ENCODE results near the gene CTNNBL1. TPM values are rescaled to one million over a fixed set of nuclear protein-coding genes. Genes with fewer than 3 reads are reported as not detected.

CTNNBL1 gene
- total RNA-seq, 2 donors from 2014 or later = 43.6 to 47.7 TPM

DNA sequence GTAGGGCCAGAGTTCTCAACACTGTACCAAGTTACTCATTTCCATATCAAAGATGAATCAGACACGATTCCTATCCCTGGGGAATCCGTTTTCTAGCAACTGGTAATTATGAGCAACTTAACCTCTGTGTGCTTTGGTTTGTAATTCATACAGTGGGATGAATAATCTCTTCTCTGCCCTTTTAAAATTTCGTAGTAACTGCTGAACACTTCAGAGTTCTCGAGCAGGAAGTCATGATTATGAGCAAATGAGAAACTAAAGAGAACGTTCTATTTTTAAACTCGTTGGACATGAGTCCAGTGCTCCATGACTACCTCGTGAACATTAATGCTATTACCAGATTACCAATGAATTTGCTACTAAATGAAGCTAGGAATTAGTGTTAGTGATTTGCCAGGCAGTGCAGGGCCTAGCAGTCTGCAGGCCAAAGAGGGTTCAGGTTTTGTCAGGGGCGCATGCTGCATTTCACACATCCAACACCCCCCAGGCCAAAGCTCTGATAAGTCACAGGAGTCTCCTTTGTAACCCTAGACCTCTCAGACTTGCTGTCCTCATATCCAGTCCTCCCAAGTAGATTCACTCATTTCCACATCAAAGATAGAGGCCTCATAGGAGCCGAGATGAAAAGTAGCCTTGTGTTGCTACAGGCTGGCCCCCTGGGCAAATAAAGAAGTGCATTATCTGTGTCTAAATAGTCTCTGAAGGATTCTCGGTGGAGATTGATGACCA is 163.3 kb downstream of the CTNNBL1 start:
- H3K36me3 Mint-ChIP-seq (ENCODE audit: low read depth) = peaks cover 8% of the 10 kb centered on the region
- no peaks in the 10 kb centered on the region for H3K27me3 Mint-ChIP-seq
- ATAC-seq (no peak), DNase-seq (no peak)
- H3K4me1 Mint-ChIP-seq = no peaks in the 10 kb centered on the region
- H3K27ac Mint-ChIP-seq = no peak overlapping the region
- H3K4me3 Mint-ChIP-seq = peak overlapping the region; percentile 19
- H3K9me3 ChIP-seq (ENCODE audit: control insufficient read depth, low read length, poor library complexity, severe bottlenecking) = no peaks in the 10 kb centered on the region

GRCh38 chr20:37859406-37860171 is 165.8 kb downstream of the CTNNBL1 start:
- Mint-ChIP-seq H3K27ac (no peak overlapping the region), H3K27me3 (no peaks in the 10 kb centered on the region), H3K4me3 (no peak overlapping the region), H3K36me3 (ENCODE audit: low read depth) (peaks cover 16% of the 10 kb centered on the region), H3K4me1 (peaks cover 5% of the 10 kb centered on the region)
- no peaks in the 10 kb centered on the region for H3K9me3 ChIP-seq (ENCODE audit: control insufficient read depth, low read length, poor library complexity, severe bottlenecking)
- no peak for DNase-seq
- ATAC-seq = no peak

DNA sequence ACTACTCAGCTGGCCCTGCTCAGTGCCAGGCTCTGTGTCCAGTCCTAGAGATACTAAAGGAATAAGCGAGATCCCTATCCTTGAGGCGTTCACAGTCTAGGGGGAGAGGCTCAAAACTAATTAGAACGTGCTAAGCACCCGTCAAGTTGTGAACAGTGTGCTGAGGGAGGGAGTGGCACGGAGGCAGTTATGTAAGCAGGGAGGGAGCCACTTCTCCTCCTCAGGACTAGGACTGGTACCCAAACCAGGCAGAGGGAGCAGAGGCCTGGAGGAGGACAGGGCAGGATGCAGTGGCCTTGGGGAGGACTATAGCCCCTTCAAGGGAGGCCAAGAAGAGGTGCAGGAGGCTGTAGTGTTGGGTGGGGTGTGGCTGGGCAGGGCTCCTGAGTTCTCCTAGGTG is 169.5 kb downstream of the CTNNBL1 start:
- ATAC-seq (no peak), DNase-seq (no peak)
- Mint-ChIP-seq H3K36me3 (ENCODE audit: low read depth) (peaks cover 15% of the 10 kb centered on the region), H3K27me3 (no peaks in the 10 kb centered on the region), H3K4me1 (peaks cover 5% of the 10 kb centered on the region), H3K27ac (no peak overlapping the region), H3K4me3 (no peak overlapping the region)
- no peaks in the 10 kb centered on the region for H3K9me3 ChIP-seq (ENCODE audit: control insufficient read depth, low read length, poor library complexity, severe bottlenecking)

- no peak for DNase-seq
- no peak overlapping the region for H3K27ac Mint-ChIP-seq
- H3K36me3 Mint-ChIP-seq (ENCODE audit: low read depth) = peaks cover 14% of the 10 kb centered on the region
These were observed 170.5 kb downstream of the CTNNBL1 start for GRCh38 chr20:37864298-37864697.

GRCh38 chr20:37866051-37866450 is 172.2 kb downstream of the CTNNBL1 start:
- H3K36me3 Mint-ChIP-seq (ENCODE audit: low read depth) = peaks cover 25% of the 10 kb centered on the region
- H3K9me3 ChIP-seq (ENCODE audit: control insufficient read depth, low read length, poor library complexity, severe bottlenecking) = no peaks in the 10 kb centered on the region
- H3K27me3 Mint-ChIP-seq = no peaks in the 10 kb centered on the region
- DNase-seq = no peak
- peaks cover 5% of the 10 kb centered on the region for H3K4me1 Mint-ChIP-seq
- no peak overlapping the region for H3K4me3 Mint-ChIP-seq
- no peak for ATAC-seq
- no peak overlapping the region for H3K27ac Mint-ChIP-seq

More at GRCh38 chr20:37864298-37864697, 170.5 kb downstream of the CTNNBL1 start:
- H3K27me3 Mint-ChIP-seq = no peaks in the 10 kb centered on the region
- no peak for ATAC-seq
- H3K9me3 ChIP-seq (ENCODE audit: control insufficient read depth, low read length, poor library complexity, severe bottlenecking) = no peaks in the 10 kb centered on the region
- peaks cover 5% of the 10 kb centered on the region for H3K4me1 Mint-ChIP-seq
- no peak overlapping the region for H3K4me3 Mint-ChIP-seq

DNA sequence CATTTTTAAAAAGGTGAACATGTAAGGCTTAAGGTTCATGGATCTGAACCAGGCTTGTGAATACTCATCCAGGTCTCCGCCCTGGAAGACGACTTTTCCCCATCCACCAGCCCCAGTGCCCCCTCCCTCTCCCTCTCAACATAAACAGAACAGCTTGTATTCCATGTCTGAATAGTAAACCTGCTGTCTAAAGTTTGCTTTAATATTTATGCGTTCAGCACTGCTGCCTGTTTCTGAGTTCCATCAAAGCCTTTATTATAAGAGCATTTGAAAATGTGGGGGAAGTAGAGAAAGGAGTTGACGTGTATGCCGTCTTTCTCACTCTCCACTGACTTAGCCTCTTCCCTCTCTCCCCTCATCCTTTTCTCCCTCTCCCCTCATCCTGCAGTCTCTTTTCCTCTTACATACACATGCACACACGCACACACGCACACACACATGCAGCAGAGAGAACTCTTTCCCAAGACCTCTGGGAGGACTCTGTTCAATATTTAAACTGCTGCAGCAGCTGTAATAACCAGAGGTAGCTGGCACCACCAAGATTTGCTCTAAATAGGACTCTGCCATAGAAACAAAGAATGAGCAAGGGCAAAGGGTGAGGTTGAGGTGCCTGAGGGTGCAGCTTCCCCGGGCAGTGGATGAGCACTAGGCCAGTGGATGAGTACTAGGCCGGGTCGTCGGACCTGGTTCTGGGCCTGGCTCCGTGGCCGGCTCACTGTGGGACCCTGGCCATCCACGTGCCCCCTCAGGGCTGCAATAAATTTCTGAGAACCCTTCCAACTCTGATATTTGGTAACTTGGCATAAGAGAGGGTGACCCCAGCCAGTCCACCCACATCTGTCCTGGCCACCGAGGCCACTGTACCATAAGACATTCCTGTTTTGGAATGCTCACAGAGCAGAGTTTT is 173.7 kb downstream of the CTNNBL1 start:
- no peak for DNase-seq
- Mint-ChIP-seq H3K4me3 (no peak overlapping the region), H3K4me1 (peaks cover 5% of the 10 kb centered on the region), H3K36me3 (ENCODE audit: low read depth) (peaks cover 22% of the 10 kb centered on the region), H3K27me3 (no peaks in the 10 kb centered on the region), H3K27ac (peak overlapping the region; percentile 57)
- H3K9me3 ChIP-seq (ENCODE audit: control insufficient read depth, low read length, poor library complexity, severe bottlenecking) = no peaks in the 10 kb centered on the region
- no peak for ATAC-seq

DNA sequence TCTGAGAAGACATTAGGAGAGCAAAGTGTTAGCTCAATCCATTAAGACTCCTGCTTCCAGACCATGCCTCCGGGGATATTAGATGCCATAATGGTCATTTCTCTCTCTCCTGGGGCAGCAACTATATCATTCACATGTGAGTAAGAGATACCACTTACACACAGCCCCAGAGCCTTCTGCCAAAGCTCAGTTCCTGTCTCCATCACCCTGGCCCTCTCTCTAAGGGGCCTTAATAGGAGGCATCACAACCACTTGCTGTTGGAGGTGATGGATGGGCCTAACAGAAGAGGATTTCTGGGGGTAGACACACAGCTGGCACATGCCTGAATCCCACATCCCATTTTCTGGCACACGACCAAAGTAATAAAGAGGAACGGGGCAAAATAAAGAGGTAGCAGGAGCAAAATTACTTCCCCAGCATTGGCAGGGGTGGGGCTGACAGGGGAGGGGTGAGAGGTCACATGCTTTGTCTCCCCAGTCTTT is 175.1 kb downstream of the CTNNBL1 start:
- no peaks in the 10 kb centered on the region for H3K9me3 ChIP-seq (ENCODE audit: control insufficient read depth, low read length, poor library complexity, severe bottlenecking)
- Mint-ChIP-seq H3K27ac (peak overlapping the region; percentile 27), H3K27me3 (no peaks in the 10 kb centered on the region), H3K36me3 (ENCODE audit: low read depth) (peaks cover 18% of the 10 kb centered on the region), H3K4me1 (no peaks in the 10 kb centered on the region), H3K4me3 (no peak overlapping the region)
- DNase-seq (no peak), ATAC-seq (no peak)

- Mint-ChIP-seq H3K27ac (peak overlapping the region; percentile 27), H3K36me3 (ENCODE audit: low read depth) (peaks cover 20% of the 10 kb centered on the region)
These were observed 175.6 kb downstream of the CTNNBL1 start for GRCh38 chr20:37869334-37869861.

DNA sequence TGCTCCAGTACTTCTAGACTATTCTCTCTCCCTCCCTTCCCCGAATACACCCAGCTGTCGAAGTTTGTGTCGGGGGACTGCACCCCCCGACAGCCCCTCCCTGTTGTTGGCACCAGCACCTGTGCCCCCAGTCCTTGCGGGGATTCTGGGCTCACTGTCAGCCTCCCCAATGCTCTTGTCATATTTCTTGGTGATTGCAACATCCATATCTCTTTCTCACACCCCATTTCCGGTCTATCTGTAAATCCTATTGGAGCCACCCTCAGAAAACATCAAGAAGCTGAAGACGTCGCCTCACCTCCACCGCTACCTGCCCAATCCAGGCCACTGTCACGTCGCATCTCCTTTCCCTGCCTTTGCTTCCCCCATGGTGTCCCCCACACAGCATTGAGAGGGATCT is 176.5 kb downstream of the CTNNBL1 start:
- no peaks in the 10 kb centered on the region for H3K4me1 Mint-ChIP-seq
- H3K27me3 Mint-ChIP-seq = no peaks in the 10 kb centered on the region
- no peaks in the 10 kb centered on the region for H3K9me3 ChIP-seq (ENCODE audit: control insufficient read depth, low read length, poor library complexity, severe bottlenecking)
- H3K36me3 Mint-ChIP-seq (ENCODE audit: low read depth) = peaks cover 18% of the 10 kb centered on the region
- H3K27ac Mint-ChIP-seq = peak overlapping the region; percentile 29
- ATAC-seq (no peak), DNase-seq (no peak)
- no peak overlapping the region for H3K4me3 Mint-ChIP-seq

More at GRCh38 chr20:37869334-37869861, 175.6 kb downstream of the CTNNBL1 start:
- H3K4me3 Mint-ChIP-seq = no peak overlapping the region
- DNase-seq = no peak
- H3K27me3 Mint-ChIP-seq = no peaks in the 10 kb centered on the region
- H3K4me1 Mint-ChIP-seq = no peaks in the 10 kb centered on the region
- no peak for ATAC-seq
- no peaks in the 10 kb centered on the region for H3K9me3 ChIP-seq (ENCODE audit: control insufficient read depth, low read length, poor library complexity, severe bottlenecking)

- Mint-ChIP-seq H3K27ac (no peak overlapping the region), H3K27me3 (no peaks in the 10 kb centered on the region), H3K36me3 (ENCODE audit: low read depth) (peaks cover 16% of the 10 kb centered on the region), H3K4me3 (no peak overlapping the region), H3K4me1 (no peaks in the 10 kb centered on the region)
- ATAC-seq (no peak), DNase-seq (no peak)
- H3K9me3 ChIP-seq (ENCODE audit: control insufficient read depth, low read length, poor library complexity, severe bottlenecking) = no peaks in the 10 kb centered on the region
These were observed 177.9 kb downstream of the CTNNBL1 start for GRCh38 chr20:37871751-37872150.

DNA sequence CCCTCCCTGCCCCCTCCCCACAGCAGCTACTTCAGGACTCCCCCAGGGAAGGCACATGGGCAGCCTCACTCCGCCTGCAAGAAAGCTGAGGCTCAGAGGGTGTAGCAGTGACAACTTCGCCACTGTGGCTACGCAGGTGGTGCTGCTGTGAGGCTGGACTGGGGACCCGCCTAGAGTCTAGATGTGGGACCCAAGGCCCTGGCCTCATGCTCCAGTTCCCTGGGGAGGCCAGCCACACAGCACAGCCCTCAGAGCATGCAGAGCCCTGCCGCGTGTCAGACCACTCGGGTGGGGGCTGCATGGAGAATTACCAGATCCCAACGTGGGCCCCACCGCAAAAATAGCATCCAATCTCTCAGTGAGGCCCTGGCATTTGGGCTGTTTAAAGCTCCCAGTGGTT is 178.3 kb downstream of the CTNNBL1 start:
- H3K9me3 ChIP-seq (ENCODE audit: control insufficient read depth, low read length, poor library complexity, severe bottlenecking) = no peaks in the 10 kb centered on the region
- no peaks in the 10 kb centered on the region for H3K4me1 Mint-ChIP-seq
- peaks cover 16% of the 10 kb centered on the region for H3K36me3 Mint-ChIP-seq (ENCODE audit: low read depth)
- ATAC-seq (no peak), DNase-seq (no peak)
- no peaks in the 10 kb centered on the region for H3K27me3 Mint-ChIP-seq
- no peak overlapping the region for H3K27ac Mint-ChIP-seq
- H3K4me3 Mint-ChIP-seq = no peak overlapping the region

- DNase-seq (no peak), ATAC-seq (no peak)
- H3K27ac Mint-ChIP-seq = no peak overlapping the region
- H3K9me3 ChIP-seq (ENCODE audit: control insufficient read depth, low read length, poor library complexity, severe bottlenecking) = no peaks in the 10 kb centered on the region
- H3K36me3 Mint-ChIP-seq (ENCODE audit: low read depth) = peaks cover 16% of the 10 kb centered on the region
- no peak overlapping the region for H3K4me3 Mint-ChIP-seq
- H3K4me1 Mint-ChIP-seq = peaks cover 3% of the 10 kb centered on the region
- no peaks in the 10 kb centered on the region for H3K27me3 Mint-ChIP-seq
These were observed 180.1 kb downstream of the CTNNBL1 start for GRCh38 chr20:37873884-37874283.

All from T-helper 17 cell (primary cell).